H9 (cell line): ENCODE data around the gene TSPYL1. TPM values are rescaled to one million over a fixed set of nuclear protein-coding genes. Genes with fewer than 3 reads are reported as not detected.

Experiments
- DNase-seq: peaks from one replicate; pipeline ENCODE4 v3.0.0-alpha.2; 2017
- H2AFZ ChIP-seq: one replicate; pipeline ENCODE4 v1.6.1; 2013; ENCODE audit warnings: mild to moderate bottlenecking, low read length, control low read depth, moderate library complexity
- H2AK5ac ChIP-seq: 2 replicates; pipeline ENCODE4 v1.6.1; 2013; ENCODE audit warnings: low read length, control low read depth, mixed read lengths; ENCODE audit not compliant: insufficient read length
- H2BK120ac ChIP-seq: one replicate; pipeline ENCODE4 v1.6.1; 2013; ENCODE audit warnings: low read depth, mild to moderate bottlenecking, low read length, control low read depth, inconsistent platforms; ENCODE audit not compliant: poor library complexity, severe bottlenecking
- H2BK12ac ChIP-seq: 2 replicates; pipeline ENCODE4 v1.6.1; 2013; ENCODE audit warnings: low read length, control low read depth, mixed read lengths, low read depth; ENCODE audit not compliant: insufficient read length
- H2BK15ac ChIP-seq: 2 replicates; pipeline ENCODE4 v1.6.1; 2013; ENCODE audit warnings: low read depth, low read length, control low read depth
- H2BK20ac ChIP-seq: one replicate; pipeline ENCODE4 v1.6.1; 2013; ENCODE audit warnings: low read depth, mild to moderate bottlenecking, low read length, control low read depth, inconsistent platforms; ENCODE audit not compliant: poor library complexity, severe bottlenecking
- H2BK5ac ChIP-seq: 2 replicates; pipeline ENCODE4 v1.6.1; 2013; ENCODE audit warnings: low read length, control low read depth, mixed read lengths; ENCODE audit not compliant: insufficient read length
- H3K14ac ChIP-seq: 2 replicates; pipeline ENCODE4 v1.6.1; 2013; ENCODE audit warnings: low read length, control low read depth; ENCODE audit not compliant: insufficient read depth
- H3K18ac ChIP-seq: 2 replicates; pipeline ENCODE4 v1.6.1; 2013; ENCODE audit warnings: low read depth, mild to moderate bottlenecking, mixed read lengths, low read length, control low read depth; ENCODE audit not compliant: insufficient read length
- H3K23ac ChIP-seq: 2 replicates; pipeline ENCODE4 v1.6.1; 2013; ENCODE audit warnings: low read length, control low read depth, mixed read lengths, low read depth; ENCODE audit not compliant: insufficient read length
- H3K23me2 ChIP-seq: 2 replicates; pipeline ENCODE4 v1.6.1; 2013; ENCODE audit warnings: low read depth, mild to moderate bottlenecking, mixed read lengths, low read length, control low read depth; ENCODE audit not compliant: insufficient read length, poor library complexity, severe bottlenecking
- H3K27ac ChIP-seq: 2 replicates; pipeline ENCODE4 v1.5.1; 2013; ENCODE audit warnings: low read length, control low read depth, mixed read lengths, low read depth; ENCODE audit not compliant: insufficient read length
- H3K27me3 ChIP-seq: 2 replicates; pipeline ENCODE4 v1.6.1; 2013; ENCODE audit warnings: low read length, control low read depth, inconsistent platforms; ENCODE audit not compliant: insufficient read depth
- H3K4ac ChIP-seq: 2 replicates; pipeline ENCODE4 v1.6.1; 2013; ENCODE audit warnings: low read depth, mild to moderate bottlenecking, control low read depth, inconsistent platforms, low read length, moderate library complexity
- H3K4me1 ChIP-seq: 2 replicates; pipeline ENCODE4 v1.6.1; 2013; ENCODE audit warnings: low read length, control low read depth, inconsistent platforms; ENCODE audit not compliant: insufficient read depth
- H3K4me2 ChIP-seq: 2 replicates; pipeline ENCODE4 v1.6.1; 2013; ENCODE audit warnings: low read length, control low read depth, mixed read lengths; ENCODE audit not compliant: insufficient read length, insufficient read depth
- H3K56ac ChIP-seq: 2 replicates; pipeline ENCODE4 v1.6.1; 2013; ENCODE audit warnings: low read depth, mild to moderate bottlenecking, mixed read lengths, low read length, control low read depth; ENCODE audit not compliant: insufficient read length
- H3K79me1 ChIP-seq: 2 replicates; pipeline ENCODE4 v1.6.1; 2013; ENCODE audit warnings: low read depth, mild to moderate bottlenecking, moderate library complexity, low read length, control low read depth, inconsistent platforms; ENCODE audit not compliant: insufficient read depth, poor library complexity, severe bottlenecking
- H3K79me2 ChIP-seq: 2 replicates; pipeline ENCODE4 v1.6.1; 2013; ENCODE audit warnings: low read length, control low read depth, inconsistent platforms; ENCODE audit not compliant: insufficient read depth
- H3K9ac ChIP-seq: 2 replicates; pipeline ENCODE4 v1.6.1; 2013; ENCODE audit warnings: low read length, control low read depth, mixed read lengths; ENCODE audit not compliant: insufficient read length; ENCODE audit errors: extremely low read depth
- H3K9me3 ChIP-seq: one replicate; pipeline ENCODE4 v1.6.1; 2013; ENCODE audit warnings: low read depth, low read length, inconsistent platforms; ENCODE audit not compliant: control insufficient read depth
- H3T11ph ChIP-seq: one replicate; pipeline ENCODE4 v1.6.1; 2013; ENCODE audit warnings: mild to moderate bottlenecking, low read length, control low read depth, inconsistent platforms
- H4K20me1 ChIP-seq: one replicate; pipeline ENCODE4 v1.6.1; 2013; ENCODE audit not compliant: control insufficient read depth, insufficient read length, insufficient read depth
- H4K5ac ChIP-seq: 2 replicates; pipeline ENCODE4 v1.6.1; 2013; ENCODE audit warnings: low read depth, mild to moderate bottlenecking, mixed read lengths, low read length, control low read depth; ENCODE audit not compliant: insufficient read length
- H4K8ac ChIP-seq: replicated peaks from 2 replicates; pipeline ENCODE4 v1.6.1; 2013; ENCODE audit warnings: low read length, control low read depth, mixed read lengths, low read depth; ENCODE audit not compliant: insufficient read length
- H4K91ac ChIP-seq: 2 replicates; pipeline ENCODE4 v1.6.1; 2013; ENCODE audit warnings: low read depth, mild to moderate bottlenecking, moderate library complexity, mixed read lengths, low read length, control low read depth; ENCODE audit not compliant: insufficient read length
- H3K27ac Mint-ChIP-seq, 3 experiments: 2 replicates in 2 of 3; 3 replicates in 1 of 3; pipeline ENCODE4 v1.8.0; 2020 to 2021; ENCODE audit warnings: mixed read lengths in 3 of 3, mild to moderate bottlenecking in 1 of 3, moderate library complexity in 1 of 3
- H3K27me3 Mint-ChIP-seq: 2 replicates; pipeline ENCODE4 v1.8.0; 2021; ENCODE audit warnings: low read depth, mild to moderate bottlenecking, moderate library complexity, mixed read lengths
- H3K36me3 Mint-ChIP-seq, 3 experiments: 2 replicates in 2 of 3; 3 replicates in 1 of 3; pipeline ENCODE4 v1.8.0; 2020 to 2021; ENCODE audit warnings: low read depth in 3 of 3, mixed read lengths in 3 of 3; ENCODE audit not compliant: insufficient read depth in 1 of 3
- H3K4me1 Mint-ChIP-seq, 2 experiments: 2 replicates each; pipeline ENCODE4 v1.8.0; 2020; ENCODE audit warnings: mixed read lengths in 2 of 2
- H3K4me3 Mint-ChIP-seq, 2 experiments: 2 replicates in 1 of 2; 3 replicates in 1 of 2; pipeline ENCODE4 v1.8.0; 2020 to 2021; ENCODE audit warnings: mild to moderate bottlenecking in 2 of 2, mixed read lengths in 2 of 2, moderate library complexity in 1 of 2
- H3K9me3 Mint-ChIP-seq, 2 experiments: 2 replicates in 1 of 2; 3 replicates in 1 of 2; pipeline ENCODE4 v1.8.0; 2020; ENCODE audit warnings: mild to moderate bottlenecking in 2 of 2, mixed read lengths in 2 of 2, moderate library complexity in 1 of 2
- whole genome bisulfite sequencing: extraction: QIAGEN DNeasy Blood & Tissue Kit; methylation state at CpG from one replicate; pipeline ENCODE4 v1.1.7; 2013; ENCODE audit warnings: missing lambda C conversion rate, low lambda C conversion rate, mixed read lengths; ENCODE audit not compliant: insufficient read length; ENCODE audit errors: extremely low coverage; 5-methylcytosine and 5-hydroxymethylcytosine counted together
- total RNA-seq: library from RNA; stranded (reverse); gene quantifications from 2 replicates; pipeline ENCODE4 v1.2.1, GENCODE V29; 2021
- TF ChIP-seq, protein P1 (sequence below): fragments of 200-600 bp; sonication (generic); conservative IDR thresholded peaks from 3 replicates; pipeline ENCODE4 v1.8.0; 2021; ENCODE audit warnings: antibody characterized with exemption, mild to moderate bottlenecking

Gene TSPYL1
- total RNA-seq, 1 experiment from 2014 or later, result 75.3 TPM

DNA sequence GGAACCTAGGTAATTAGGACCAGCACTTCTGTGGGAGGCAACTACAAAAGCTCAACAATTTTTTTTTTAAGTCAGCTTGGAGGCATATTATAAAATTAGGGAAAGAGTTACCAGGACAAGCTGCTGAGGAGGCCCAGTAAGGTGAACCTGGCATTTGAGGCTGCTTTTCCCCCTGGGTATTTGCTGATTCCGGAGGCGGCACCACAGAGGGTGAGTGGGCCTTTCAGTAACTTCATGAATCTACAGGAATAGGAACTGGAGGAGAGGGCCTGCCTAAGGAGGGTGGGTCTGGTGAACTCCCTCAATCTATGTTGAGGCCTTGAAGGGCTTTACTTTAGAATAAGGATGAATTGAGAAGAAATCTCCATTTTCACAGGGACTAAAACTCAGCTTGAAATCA is 40.5 kb downstream of the TSPYL1 start:
- Mint-ChIP-seq H3K4me1 (no peaks in the 10 kb centered on the region), H3K36me3 (peaks cover 0 to 33% (median 26%) of the 10 kb centered on the region in 3 experiments; a peak in 5 of 7 replicates), H3K27me3 (no peaks in the 10 kb centered on the region), H3K9me3 (no peaks in the 10 kb centered on the region), H3K27ac (no peak overlapping the region), H3K4me3 (no peak overlapping the region)
- H4K5ac ChIP-seq, result no peak overlapping the region
- H3K18ac ChIP-seq, result no peak overlapping the region
- H4K91ac ChIP-seq, result no peak overlapping the region
- H3K79me1 ChIP-seq, result no peaks in the 10 kb centered on the region
- no peak overlapping the region for H2BK12ac ChIP-seq
- no peak overlapping the region for H3K56ac ChIP-seq
- no peak for DNase-seq
- H3K4me1 ChIP-seq, result no peaks in the 10 kb centered on the region
- no peak overlapping the region for H2BK120ac ChIP-seq
- no peak overlapping the region for H3K14ac ChIP-seq
- H2AK5ac ChIP-seq, result no peak overlapping the region
- WGBS, result no CpG with 5 or more reads among the region's 2 CpGs
- no peak overlapping the region for H2BK20ac ChIP-seq
- no peak overlapping the region for H3K4me2 ChIP-seq
- TF ChIP-seq, protein P1, sequence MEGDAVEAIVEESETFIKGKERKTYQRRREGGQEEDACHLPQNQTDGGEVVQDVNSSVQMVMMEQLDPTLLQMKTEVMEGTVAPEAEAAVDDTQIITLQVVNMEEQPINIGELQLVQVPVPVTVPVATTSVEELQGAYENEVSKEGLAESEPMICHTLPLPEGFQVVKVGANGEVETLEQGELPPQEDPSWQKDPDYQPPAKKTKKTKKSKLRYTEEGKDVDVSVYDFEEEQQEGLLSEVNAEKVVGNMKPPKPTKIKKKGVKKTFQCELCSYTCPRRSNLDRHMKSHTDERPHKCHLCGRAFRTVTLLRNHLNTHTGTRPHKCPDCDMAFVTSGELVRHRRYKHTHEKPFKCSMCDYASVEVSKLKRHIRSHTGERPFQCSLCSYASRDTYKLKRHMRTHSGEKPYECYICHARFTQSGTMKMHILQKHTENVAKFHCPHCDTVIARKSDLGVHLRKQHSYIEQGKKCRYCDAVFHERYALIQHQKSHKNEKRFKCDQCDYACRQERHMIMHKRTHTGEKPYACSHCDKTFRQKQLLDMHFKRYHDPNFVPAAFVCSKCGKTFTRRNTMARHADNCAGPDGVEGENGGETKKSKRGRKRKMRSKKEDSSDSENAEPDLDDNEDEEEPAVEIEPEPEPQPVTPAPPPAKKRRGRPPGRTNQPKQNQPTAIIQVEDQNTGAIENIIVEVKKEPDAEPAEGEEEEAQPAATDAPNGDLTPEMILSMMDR, result no peak
- no peaks in the 10 kb centered on the region for H3K23me2 ChIP-seq
- no peaks in the 10 kb centered on the region for H3K27me3 ChIP-seq
- H3K9me3 ChIP-seq, result no peaks in the 10 kb centered on the region
- no peak overlapping the region for H3K27ac ChIP-seq
- H2AFZ ChIP-seq, result no peak overlapping the region
- H2BK5ac ChIP-seq, result no peak overlapping the region
- no peak overlapping the region for H3K4ac ChIP-seq
- H2BK15ac ChIP-seq, result no peak overlapping the region
- no peaks in the 10 kb centered on the region for H4K20me1 ChIP-seq
- no peak overlapping the region for H3T11ph ChIP-seq
- no peak overlapping the region for H4K8ac ChIP-seq
- H3K23ac ChIP-seq, result no peak overlapping the region
- no peak overlapping the region for H3K9ac ChIP-seq
- no peaks in the 10 kb centered on the region for H3K79me2 ChIP-seq
